HL-60 (cell line): ENCODE data around the gene ZNF384.

Source experiments
- GABPA ChIP-seq: IDR thresholded peaks from 2 replicates; pipeline ENCODE4 v1.6.1; 2012; ENCODE audit warnings: low read depth
- POLR2AphosphoS5 ChIP-seq: IDR thresholded peaks from 2 replicates; pipeline ENCODE4 v1.6.1; 2012; ENCODE audit warnings: low read depth
- TF ChIP-seq, protein P1 (sequence below): IDR thresholded peaks from one replicate; pipeline ENCODE4 v1.5.1; 2011; ENCODE audit warnings: low read length, control low read depth, inconsistent platforms; ENCODE audit not compliant: insufficient read depth
- TF ChIP-seq, protein P2 (sequence below): IDR thresholded peaks from 2 replicates; pipeline ENCODE4 v1.6.1; 2012; ENCODE audit warnings: low read depth; ENCODE audit not compliant: insufficient replicate concordance

DNA sequence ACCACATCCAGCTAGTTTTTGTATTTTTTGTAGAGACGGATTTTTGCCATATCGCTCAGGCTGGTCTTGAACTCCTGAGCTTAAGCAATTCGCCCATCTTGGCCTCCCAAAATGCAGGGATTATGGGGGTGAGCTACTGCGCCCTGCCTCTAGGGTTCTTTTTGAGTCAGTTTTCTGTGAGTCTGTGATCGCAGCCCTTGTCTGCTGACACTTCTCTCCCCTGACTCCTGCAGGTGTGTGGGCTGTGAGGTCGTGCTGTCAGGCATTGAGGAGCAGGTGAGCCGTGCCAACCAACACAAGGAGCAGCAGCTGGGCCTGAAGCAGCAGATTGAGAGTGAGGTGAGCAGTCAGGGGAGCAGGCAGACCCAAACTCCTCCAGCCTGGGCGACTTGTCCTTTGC, 41.0 kb upstream of the ZNF384 start:
- TF ChIP-seq, protein P1, sequence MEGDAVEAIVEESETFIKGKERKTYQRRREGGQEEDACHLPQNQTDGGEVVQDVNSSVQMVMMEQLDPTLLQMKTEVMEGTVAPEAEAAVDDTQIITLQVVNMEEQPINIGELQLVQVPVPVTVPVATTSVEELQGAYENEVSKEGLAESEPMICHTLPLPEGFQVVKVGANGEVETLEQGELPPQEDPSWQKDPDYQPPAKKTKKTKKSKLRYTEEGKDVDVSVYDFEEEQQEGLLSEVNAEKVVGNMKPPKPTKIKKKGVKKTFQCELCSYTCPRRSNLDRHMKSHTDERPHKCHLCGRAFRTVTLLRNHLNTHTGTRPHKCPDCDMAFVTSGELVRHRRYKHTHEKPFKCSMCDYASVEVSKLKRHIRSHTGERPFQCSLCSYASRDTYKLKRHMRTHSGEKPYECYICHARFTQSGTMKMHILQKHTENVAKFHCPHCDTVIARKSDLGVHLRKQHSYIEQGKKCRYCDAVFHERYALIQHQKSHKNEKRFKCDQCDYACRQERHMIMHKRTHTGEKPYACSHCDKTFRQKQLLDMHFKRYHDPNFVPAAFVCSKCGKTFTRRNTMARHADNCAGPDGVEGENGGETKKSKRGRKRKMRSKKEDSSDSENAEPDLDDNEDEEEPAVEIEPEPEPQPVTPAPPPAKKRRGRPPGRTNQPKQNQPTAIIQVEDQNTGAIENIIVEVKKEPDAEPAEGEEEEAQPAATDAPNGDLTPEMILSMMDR = no peak
- TF ChIP-seq, protein P2, sequence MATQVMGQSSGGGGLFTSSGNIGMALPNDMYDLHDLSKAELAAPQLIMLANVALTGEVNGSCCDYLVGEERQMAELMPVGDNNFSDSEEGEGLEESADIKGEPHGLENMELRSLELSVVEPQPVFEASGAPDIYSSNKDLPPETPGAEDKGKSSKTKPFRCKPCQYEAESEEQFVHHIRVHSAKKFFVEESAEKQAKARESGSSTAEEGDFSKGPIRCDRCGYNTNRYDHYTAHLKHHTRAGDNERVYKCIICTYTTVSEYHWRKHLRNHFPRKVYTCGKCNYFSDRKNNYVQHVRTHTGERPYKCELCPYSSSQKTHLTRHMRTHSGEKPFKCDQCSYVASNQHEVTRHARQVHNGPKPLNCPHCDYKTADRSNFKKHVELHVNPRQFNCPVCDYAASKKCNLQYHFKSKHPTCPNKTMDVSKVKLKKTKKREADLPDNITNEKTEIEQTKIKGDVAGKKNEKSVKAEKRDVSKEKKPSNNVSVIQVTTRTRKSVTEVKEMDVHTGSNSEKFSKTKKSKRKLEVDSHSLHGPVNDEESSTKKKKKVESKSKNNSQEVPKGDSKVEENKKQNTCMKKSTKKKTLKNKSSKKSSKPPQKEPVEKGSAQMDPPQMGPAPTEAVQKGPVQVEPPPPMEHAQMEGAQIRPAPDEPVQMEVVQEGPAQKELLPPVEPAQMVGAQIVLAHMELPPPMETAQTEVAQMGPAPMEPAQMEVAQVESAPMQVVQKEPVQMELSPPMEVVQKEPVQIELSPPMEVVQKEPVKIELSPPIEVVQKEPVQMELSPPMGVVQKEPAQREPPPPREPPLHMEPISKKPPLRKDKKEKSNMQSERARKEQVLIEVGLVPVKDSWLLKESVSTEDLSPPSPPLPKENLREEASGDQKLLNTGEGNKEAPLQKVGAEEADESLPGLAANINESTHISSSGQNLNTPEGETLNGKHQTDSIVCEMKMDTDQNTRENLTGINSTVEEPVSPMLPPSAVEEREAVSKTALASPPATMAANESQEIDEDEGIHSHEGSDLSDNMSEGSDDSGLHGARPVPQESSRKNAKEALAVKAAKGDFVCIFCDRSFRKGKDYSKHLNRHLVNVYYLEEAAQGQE = no peak
- TF ChIP-seq GABPA (no peak), POLR2AphosphoS5 (no peak)
